Measurements from ENCODE around the gene ZSWIM5.
"Not testable (repeated sequence)": the region's sequence is repeated elsewhere in the genome, so short reads cannot be mapped to it uniquely, and the experiment has no call there.

ZSWIM5 gene

GRCh38 chr1:45002650-45003645 lies 203.5 kb downstream of the ZSWIM5 start:
- TF ChIP-seq CTCF (IDR thresholded peaks at IDR 0.05; ENCODE audit: low read depth, low read length): no peak
- Histone ChIP-seq H3K36me3 (peaks cover 49% of the 10 kb centered on the region), H3K4me3 (ENCODE audit: low read depth, low read length) (no peak overlapping the region), H3K27ac (no peak overlapping the region), H3K9me3 (ENCODE audit: severe bottlenecking) (no peaks in the 10 kb centered on the region), H3K27me3 (ENCODE audit: insufficient read depth, low read depth, severe bottlenecking) (no peaks in the 10 kb centered on the region)
- DNase-seq: no peak

GRCh38 chr1:45001576-45001975 lies 204.8 kb downstream of the ZSWIM5 start:
- not testable (repeated sequence) for H3K9me3 ChIP-seq (ENCODE audit: severe bottlenecking); H3K27me3 ChIP-seq (ENCODE audit: insufficient read depth, low read depth, severe bottlenecking); H3K4me3 ChIP-seq (ENCODE audit: low read depth, low read length); H3K27ac ChIP-seq; DNase-seq
- H3K36me3 ChIP-seq: peaks cover 35% of the 10 kb centered on the region

GRCh38 chr1:45001011-45001481 lies 205.4 kb downstream of the ZSWIM5 start:
- no peak for DNase-seq
- Histone ChIP-seq H3K27ac (no peak overlapping the region), H3K36me3 (peaks cover 33% of the 10 kb centered on the region), H3K9me3 (ENCODE audit: severe bottlenecking) (no peaks in the 10 kb centered on the region), H3K4me3 (ENCODE audit: low read depth, low read length) (no peak overlapping the region), H3K27me3 (ENCODE audit: insufficient read depth, low read depth, severe bottlenecking) (no peaks in the 10 kb centered on the region)
- TF ChIP-seq CTCF (IDR thresholded peaks at IDR 0.05; ENCODE audit: low read depth, low read length): no peak

GRCh38 chr1:44999232-44999631 lies 207.2 kb downstream of the ZSWIM5 start:
- no peak overlapping the region for H3K27ac ChIP-seq
- no peak for TF ChIP-seq CTCF (IDR thresholded peaks at IDR 0.05; ENCODE audit: low read depth, low read length)

GRCh38 chr1:44995467-44996238 lies 210.8 kb downstream of the ZSWIM5 start:
- no peak overlapping the region for H3K4me3 ChIP-seq (ENCODE audit: low read depth, low read length)
- no peaks in the 10 kb centered on the region for H3K36me3 ChIP-seq
- DNase-seq: no peak
- no peak overlapping the region for H3K27ac ChIP-seq
- no peaks in the 10 kb centered on the region for H3K9me3 ChIP-seq (ENCODE audit: severe bottlenecking)
- H3K27me3 ChIP-seq (ENCODE audit: insufficient read depth, low read depth, severe bottlenecking): no peaks in the 10 kb centered on the region
- no peak for TF ChIP-seq CTCF (IDR thresholded peaks at IDR 0.05; ENCODE audit: low read depth, low read length)

More at GRCh38 chr1:44999232-44999631, 207.2 kb downstream of the ZSWIM5 start:
- no peaks in the 10 kb centered on the region for H3K9me3 ChIP-seq (ENCODE audit: severe bottlenecking)
- no peak for DNase-seq
- peaks cover 18% of the 10 kb centered on the region for H3K36me3 ChIP-seq
- H3K27me3 ChIP-seq (ENCODE audit: insufficient read depth, low read depth, severe bottlenecking): no peaks in the 10 kb centered on the region
- no peak overlapping the region for H3K4me3 ChIP-seq (ENCODE audit: low read depth, low read length)

Measured in WERI-Rb-1 (cell line).